IPS-11a (cell line): ENCODE data around the gene COL1A2.

Experiments used
- H3K4me3 ChIP-seq: one replicate; pipeline ENCODE4 v1.5.1; 2013; ENCODE audit warnings: low read depth, low read length, control low read depth

COL1A2 gene

DNA sequence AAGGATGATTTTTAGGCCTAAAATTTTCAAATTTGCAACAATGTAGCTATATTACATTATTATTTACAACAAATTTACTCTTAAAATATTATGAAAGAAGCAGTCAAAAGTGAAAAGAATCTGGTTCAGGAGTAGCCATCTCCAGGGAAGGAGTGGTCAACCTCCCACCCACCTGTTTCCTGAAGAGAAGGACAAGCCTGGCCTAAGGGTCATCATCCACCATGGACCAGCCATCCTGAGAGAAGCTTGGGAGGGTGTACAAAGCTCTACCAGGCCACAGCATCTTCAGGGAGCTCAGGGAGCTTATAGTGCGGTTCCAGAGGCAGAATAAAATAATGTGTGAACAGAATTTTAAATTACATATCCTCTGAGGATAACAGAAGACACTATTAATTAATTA, 38.1 kb downstream of the COL1A2 start:
- H3K4me3 ChIP-seq: no peak overlapping the region

DNA sequence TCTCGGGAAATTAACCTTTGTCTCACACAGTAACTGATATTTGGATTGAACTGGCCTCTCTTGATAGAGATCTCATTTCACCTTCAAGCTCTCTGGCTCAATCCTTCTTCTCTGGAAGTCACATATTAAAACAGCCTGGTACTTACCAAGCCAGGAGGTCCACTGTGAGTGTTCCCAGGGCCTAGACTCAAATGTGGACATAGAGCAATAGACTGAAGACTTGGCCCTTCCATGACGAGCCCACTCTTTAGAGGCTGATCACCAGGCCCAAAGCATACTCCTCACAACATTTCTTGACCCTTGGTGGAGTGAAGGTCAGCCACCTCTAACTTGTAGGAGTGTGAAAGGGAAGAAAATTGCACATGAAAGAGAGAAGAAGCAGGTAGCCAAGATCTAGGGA, 38.5 kb downstream of the COL1A2 start:
- H3K4me3 ChIP-seq: no peak overlapping the region

GRCh38 chr7:94434042-94434441, 39.3 kb downstream of the COL1A2 start:
- H3K4me3 ChIP-seq: no peak overlapping the region

GRCh38 chr7:94436018-94436604, 41.4 kb downstream of the COL1A2 start:
- no peak overlapping the region for H3K4me3 ChIP-seq

GRCh38 chr7:94436700-94437099, 42.0 kb downstream of the COL1A2 start:
- H3K4me3 ChIP-seq: no peak overlapping the region

DNA sequence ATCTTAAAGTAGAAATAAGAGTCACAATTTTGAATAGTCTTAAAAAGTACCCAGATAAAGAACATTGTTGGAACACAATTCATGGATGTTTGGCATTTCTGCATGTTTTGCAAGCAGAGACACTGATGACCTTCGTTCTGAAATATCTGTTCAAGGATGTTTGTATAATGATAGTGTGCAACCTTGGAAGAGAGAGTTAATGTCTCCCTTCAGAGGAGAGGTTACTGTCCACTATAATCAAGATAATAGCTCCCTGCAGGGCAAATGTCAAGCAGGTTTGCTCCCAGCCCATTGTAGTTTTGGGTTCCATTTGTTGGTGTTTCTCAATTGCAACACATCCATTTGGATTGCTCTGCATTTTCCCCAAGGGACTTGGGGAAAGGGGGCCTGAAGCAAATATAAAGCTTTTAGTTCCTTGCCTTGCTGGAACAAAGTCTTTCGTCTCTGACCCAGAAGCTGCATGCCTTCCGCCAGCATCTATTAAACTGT, 45.2 kb downstream of the COL1A2 start:
- no peak overlapping the region for H3K4me3 ChIP-seq

DNA sequence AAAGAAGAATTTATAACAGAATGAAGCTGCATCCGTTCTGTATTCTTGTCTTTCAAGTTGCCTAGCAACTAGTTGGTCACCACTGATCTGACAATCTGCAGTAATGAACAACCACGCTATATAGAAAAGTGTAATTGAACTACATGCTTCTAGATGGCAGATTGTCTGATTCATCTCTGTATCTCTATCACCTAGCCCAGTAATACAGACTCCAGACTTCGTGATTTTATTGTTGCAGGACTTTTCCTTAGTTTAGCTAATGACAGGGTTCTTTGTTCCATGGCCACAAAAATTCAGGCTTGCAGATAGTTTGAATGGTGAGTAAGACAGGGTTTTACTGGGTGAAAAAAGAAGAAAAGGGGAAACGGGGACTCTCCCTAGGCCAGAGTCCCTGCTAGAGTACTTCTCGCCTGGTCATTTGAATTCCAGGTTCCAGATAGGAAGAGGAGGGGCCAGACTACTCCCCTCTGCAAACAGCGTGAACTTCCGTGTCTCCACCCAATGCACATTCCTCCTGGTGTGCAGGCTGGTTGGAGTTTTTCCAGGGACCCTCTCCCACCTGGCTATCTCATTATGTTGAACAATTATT, 45.9 kb downstream of the COL1A2 start:
- H3K4me3 ChIP-seq: no peak overlapping the region

- H3K4me3 ChIP-seq: no peak overlapping the region
Measured at GRCh38 chr7:94441138-94441537, 46.4 kb downstream of the COL1A2 start.

DNA sequence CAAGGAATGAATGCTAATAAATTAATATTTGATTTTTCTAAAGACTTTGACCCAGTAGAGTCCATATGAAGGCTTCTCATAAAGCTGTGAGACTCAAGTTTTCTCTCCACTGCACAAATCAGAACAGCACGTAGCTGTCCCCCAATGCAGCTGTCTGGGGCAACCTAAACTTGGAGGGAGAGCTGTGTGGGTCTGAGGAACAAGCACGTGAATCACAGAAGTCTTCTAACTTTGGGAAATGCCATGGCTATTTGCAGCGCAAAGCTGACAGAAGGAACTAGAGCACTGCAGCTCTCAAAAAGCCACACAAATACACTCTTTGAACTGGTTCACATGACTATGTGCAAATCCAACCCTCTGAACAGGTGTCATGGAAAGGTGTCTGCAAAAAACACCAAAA, 47.9 kb downstream of the COL1A2 start:
- H3K4me3 ChIP-seq: no peak overlapping the region

- H3K4me3 ChIP-seq: no peak overlapping the region
Measured at GRCh38 chr7:94444813-94445212, 50.1 kb downstream of the COL1A2 start.

- H3K4me3 ChIP-seq: no peak overlapping the region
Measured at GRCh38 chr7:94445696-94446194, 51.0 kb downstream of the COL1A2 start.

- no peak overlapping the region for H3K4me3 ChIP-seq
Measured at GRCh38 chr7:94446308-94446707, 51.6 kb downstream of the COL1A2 start.

GRCh38 chr7:94449151-94449725, 54.5 kb downstream of the COL1A2 start:
- no peak overlapping the region for H3K4me3 ChIP-seq

GRCh38 chr7:94450044-94450697, 55.5 kb downstream of the COL1A2 start:
- no peak overlapping the region for H3K4me3 ChIP-seq

DNA sequence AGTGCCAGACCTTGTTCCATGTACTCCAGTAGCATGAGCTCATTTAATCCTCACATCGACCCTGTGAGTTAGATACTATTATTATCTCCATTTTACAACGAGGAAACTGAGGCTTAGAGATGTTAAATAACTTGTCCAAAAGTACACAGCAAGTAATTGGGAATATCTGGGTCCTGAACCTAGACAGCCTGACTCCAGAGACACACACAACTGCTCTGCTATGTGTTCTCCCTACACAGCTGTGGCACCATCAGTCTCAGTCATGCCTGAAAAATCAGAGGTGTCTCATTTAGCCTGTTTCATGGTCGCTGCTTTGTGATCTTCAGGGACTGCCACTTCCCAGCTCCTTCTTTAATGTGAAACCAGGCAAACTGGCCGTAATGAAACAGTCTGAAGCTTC, 56.5 kb downstream of the COL1A2 start:
- no peak overlapping the region for H3K4me3 ChIP-seq

DNA sequence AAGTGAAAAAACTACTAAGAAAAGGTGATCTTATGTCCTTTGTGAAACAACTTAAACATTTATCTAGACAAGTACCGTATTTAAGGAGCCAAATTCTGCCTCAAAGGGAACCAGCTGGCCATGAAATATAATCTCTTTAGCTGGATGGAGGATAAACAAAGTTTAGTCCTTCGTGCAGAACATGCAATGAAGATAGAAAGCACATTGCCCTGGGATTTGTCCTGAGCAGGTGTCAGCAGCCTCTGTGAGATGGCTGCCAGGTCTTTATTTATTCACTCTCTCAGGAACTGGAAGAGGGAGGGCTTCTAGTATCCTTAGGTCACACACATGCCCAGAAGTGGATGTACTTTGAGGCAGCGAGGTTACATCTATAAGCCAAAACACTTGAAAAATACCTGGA, 57.5 kb downstream of the COL1A2 start:
- no peak overlapping the region for H3K4me3 ChIP-seq

DNA sequence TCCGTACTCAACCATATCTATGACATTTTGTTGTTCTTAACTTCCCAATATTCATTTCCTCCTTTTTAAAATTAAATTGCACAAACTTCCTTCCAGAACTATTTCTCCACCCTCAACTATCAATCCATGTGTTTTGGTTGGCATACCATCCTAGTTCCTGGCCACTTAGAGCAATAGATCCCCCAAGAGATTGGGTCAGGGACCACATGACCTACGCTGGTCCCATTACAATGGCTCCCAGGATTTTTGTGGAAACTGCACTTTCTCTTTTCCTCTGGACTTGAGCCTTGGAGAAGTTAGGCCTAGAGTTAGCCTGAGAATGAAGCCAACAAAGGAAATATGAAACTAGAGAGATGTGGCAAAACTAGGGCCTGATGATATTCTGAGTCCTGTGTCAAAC, 59.2 kb downstream of the COL1A2 start:
- no peak overlapping the region for H3K4me3 ChIP-seq

DNA sequence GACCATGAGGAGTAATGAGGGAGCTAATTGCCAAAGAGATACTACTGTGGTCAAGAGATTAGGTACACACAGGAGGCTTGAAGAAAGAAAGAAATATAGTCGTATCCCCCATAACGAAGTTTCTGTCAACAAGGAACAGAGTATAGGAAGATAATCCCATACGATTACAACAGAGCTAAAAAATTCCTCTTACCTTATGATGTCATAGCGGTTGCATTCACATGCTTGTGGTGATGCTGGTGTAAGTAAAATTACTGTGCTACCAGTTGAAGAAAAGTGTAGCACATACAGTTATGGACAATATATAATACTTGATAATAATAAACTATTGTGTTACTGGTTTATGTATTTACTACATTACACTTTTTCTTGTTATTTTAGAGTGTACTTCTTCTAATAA, 63.3 kb downstream of the COL1A2 start:
- no peak overlapping the region for H3K4me3 ChIP-seq

DNA sequence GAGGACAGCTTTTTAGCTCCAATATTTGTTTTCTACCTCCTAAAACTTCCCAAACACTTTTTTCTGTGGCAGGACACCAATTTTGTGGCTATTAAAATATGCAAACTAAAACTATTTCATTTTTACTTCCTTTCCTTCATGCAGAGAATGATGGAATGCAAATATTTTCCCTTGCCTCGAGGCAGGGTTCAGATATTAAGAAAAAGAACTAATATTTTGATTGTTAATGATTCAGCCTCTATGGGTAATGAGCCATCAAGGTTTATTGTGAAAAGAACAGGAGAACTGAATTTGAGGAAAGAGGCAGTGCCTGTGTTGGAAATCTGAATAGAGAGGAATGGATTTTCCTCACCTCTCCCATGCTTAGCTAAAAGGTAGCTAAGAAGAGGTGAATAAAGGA, 71.8 kb downstream of the COL1A2 start:
- H3K4me3 ChIP-seq: no peak overlapping the region

- H3K4me3 ChIP-seq: no peak overlapping the region
Measured at GRCh38 chr7:94471604-94472003, 76.9 kb downstream of the COL1A2 start.

DNA sequence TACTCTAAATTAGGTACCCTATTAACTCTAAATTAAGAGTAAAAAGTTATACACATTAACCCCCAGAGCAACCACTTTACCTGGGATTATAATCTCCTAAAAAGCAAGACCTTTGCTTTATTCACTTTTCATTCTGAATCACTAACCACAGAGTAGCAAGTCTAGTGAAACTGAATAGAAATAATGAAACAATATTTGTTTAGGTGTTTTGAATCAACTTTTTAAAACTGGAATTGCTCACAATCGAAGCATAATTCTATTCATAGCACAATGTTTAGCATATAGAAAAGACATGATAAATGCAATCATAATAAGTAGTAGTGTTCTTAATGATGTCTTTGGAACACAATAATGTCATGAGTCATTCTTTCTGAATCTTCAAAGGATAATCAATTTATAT, 77.9 kb downstream of the COL1A2 start:
- H3K4me3 ChIP-seq: no peak overlapping the region

DNA sequence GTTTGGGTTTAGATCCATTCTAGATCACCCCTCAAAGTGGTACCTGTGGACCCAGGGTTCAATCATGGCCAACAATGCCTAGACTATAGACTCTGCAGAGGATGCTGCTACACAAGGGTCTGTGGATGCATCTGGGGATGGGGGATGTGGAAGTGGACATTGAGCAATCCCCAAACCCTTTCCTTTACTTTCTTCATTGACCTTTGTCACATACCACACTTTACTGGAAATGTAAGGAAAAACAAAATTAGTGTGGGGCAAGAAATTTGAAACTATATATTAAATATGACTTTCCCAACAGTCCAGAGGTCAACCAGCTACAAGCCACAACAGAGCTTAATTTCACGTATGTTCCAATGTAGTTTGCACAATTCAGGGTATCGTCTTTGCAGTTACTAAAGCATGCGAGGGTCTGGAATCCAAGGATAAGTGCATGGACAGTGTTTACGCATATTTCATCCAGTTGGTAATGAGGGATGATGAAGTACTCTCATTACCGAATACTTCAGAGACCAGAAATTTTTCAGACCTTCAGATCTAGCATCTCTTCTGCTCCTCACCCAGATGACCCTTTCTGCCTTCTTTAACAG, 81.7 kb downstream of the COL1A2 start:
- no peak overlapping the region for H3K4me3 ChIP-seq
